SK-N-SH (cell line): Measurements from ENCODE around the gene DRAP1. TPM values are rescaled to one million over a fixed set of nuclear protein-coding genes. Genes with fewer than 3 reads are reported as not detected.

Source experiments
- CTCF ChIA-PET: fragments of 300-600, 350-600 bp; formaldehyde crosslinking; extraction: SDS; loops from one replicate; lab custom pipeline; 2021; lab: Yijun Ruan, JAX
- POLR2A ChIA-PET: fragments of 350-600 bp; sonication (Branson Sonifier 250); formaldehyde crosslinking; extraction: SDS; loops from one replicate; lab custom pipeline; 2020; ENCODE audit warnings: antibody characterized with exemption, inconsistent platforms; lab: Yijun Ruan, JAX
- DNase-seq: peaks from one replicate; pipeline ENCODE4 v3.0.0; 2012
- H2AFZ ChIP-seq: fragments of 200-600 bp; sonication (generic); 2 replicates; pipeline ENCODE4 v1.8.1; 2016; ENCODE audit warnings: antibody characterized with exemption, mild to moderate bottlenecking, low read depth
- H3F3A ChIP-seq: fragments of 200-600 bp; sonication (generic); replicated peaks from 2 replicates; pipeline ENCODE3; 2016; ENCODE audit warnings: antibody characterized with exemption, mild to moderate bottlenecking; ENCODE audit not compliant: insufficient read depth
- H3K27ac ChIP-seq, 2 experiments: fragments of 200-500 bp in 1 of 2; fragments of 200-600 bp in 1 of 2; sonication (Bioruptor generic) in 1 of 2; sonication (generic), shearing (Covaris generic) in 1 of 2; 2 replicates each; pipeline versions ENCODE4 v1.5.1 to v1.6.1; 2014 to 2016; ENCODE audit warnings: low read depth in 2 of 2, inconsistent platforms in 1 of 2, low read length in 1 of 2, mild to moderate bottlenecking in 1 of 2, mixed read lengths in 1 of 2
- H3K27me3 ChIP-seq: fragments of 200-600 bp; sonication (generic), shearing (Covaris generic); 2 replicates; pipeline ENCODE4 v1.6.1; 2016; ENCODE audit warnings: mixed run types; ENCODE audit not compliant: insufficient read depth
- H3K36me3 ChIP-seq, 2 experiments: fragments of 200-500 bp in 1 of 2; fragments of 200-600 bp in 1 of 2; sonication (Bioruptor generic) in 1 of 2; sonication (generic) in 1 of 2; replicated peaks in 1 of 2; 2 replicates each; pipeline versions ENCODE3 to v1.5.1; 2014 to 2016; ENCODE audit warnings: low read length in 1 of 2, mild to moderate bottlenecking in 1 of 2; ENCODE audit not compliant: insufficient read depth in 2 of 2, control insufficient read depth in 1 of 2
- H3K4me1 ChIP-seq, 2 experiments: fragments of 200-500 bp in 1 of 2; fragments of 200-600 bp in 1 of 2; sonication (Bioruptor generic) in 1 of 2; sonication (generic), shearing (Covaris generic) in 1 of 2; 2 replicates each; pipeline versions ENCODE4 v1.5.1 to v1.6.1; 2014 to 2016; ENCODE audit warnings: low read depth in 1 of 2, low read length in 1 of 2, mixed run types in 1 of 2; ENCODE audit not compliant: insufficient read depth in 2 of 2, control insufficient read depth in 1 of 2
- H3K4me2 ChIP-seq: fragments of 200-600 bp; sonication (generic), shearing (Covaris generic); 2 replicates; pipeline ENCODE4 v1.6.1; 2017; ENCODE audit warnings: mixed run types
- H3K4me3 ChIP-seq, 2 experiments: fragments of 200-500 bp in 1 of 2; fragments of 200-600 bp in 1 of 2; sonication (Bioruptor generic) in 1 of 2; sonication (generic), shearing (Covaris generic) in 1 of 2; 2 replicates each; pipeline versions ENCODE4 v1.5.1 to v1.8.1; 2014 to 2016; ENCODE audit warnings: low read depth in 2 of 2, inconsistent platforms in 1 of 2, low read length in 1 of 2, mild to moderate bottlenecking in 1 of 2, mixed read lengths in 1 of 2, moderate library complexity in 1 of 2
- H3K79me2 ChIP-seq: fragments of 200-600 bp; sonication (generic); 2 replicates; pipeline ENCODE4 v1.8.1; 2017; ENCODE audit warnings: mild to moderate bottlenecking; ENCODE audit not compliant: insufficient read depth
- H3K9ac ChIP-seq: fragments of 200-600 bp; sonication (generic); 2 replicates; pipeline ENCODE4 v1.6.1; 2017; ENCODE audit warnings: mixed run types
- H3K9me2 ChIP-seq: fragments of 200-600 bp; sonication (generic); 2 replicates; pipeline ENCODE4 v1.6.1; 2017; ENCODE audit warnings: mixed run types
- H3K9me3 ChIP-seq: fragments of 200-600 bp; sonication (generic); 2 replicates; pipeline ENCODE4 v1.6.1; 2017; ENCODE audit warnings: mixed run types, mild to moderate bottlenecking, moderate library complexity
- H4K20me1 ChIP-seq: fragments of 200-600 bp; sonication (generic); 2 replicates; pipeline ENCODE4 v1.6.1; 2017; ENCODE audit warnings: mild to moderate bottlenecking, mixed run types; ENCODE audit not compliant: insufficient read depth
- CTCF ChIP-seq: fragments of 200-600 bp; sonication (generic); IDR thresholded peaks from 2 replicates; pipeline ENCODE4 v1.6.1; 2017; ENCODE audit warnings: antibody characterized with exemption, mild to moderate bottlenecking, moderate library complexity
- ELF1 ChIP-seq: IDR thresholded peaks from 2 replicates; pipeline ENCODE4 v1.4.0; 2012
- EP300 ChIP-seq, 2 experiments: IDR thresholded peaks; 2 replicates each; pipeline versions ENCODE4 v1.4.0 to v1.6.1; 2012; ENCODE audit warnings: borderline replicate concordance in 1 of 2, low read depth in 1 of 2, low read length in 1 of 2
- FOSL2 ChIP-seq: IDR thresholded peaks from 2 replicates; pipeline ENCODE4 v1.4.0; 2012; ENCODE audit warnings: low read depth, mild to moderate bottlenecking, moderate library complexity, borderline replicate concordance
- FOXJ3 ChIP-seq: sonication (generic); formaldehyde crosslinking; IDR thresholded peaks from 2 replicates; pipeline ENCODE4 v1.5.1; 2020; ENCODE audit warnings: mild to moderate bottlenecking, missing genetic modification reagents
- FOXM1 ChIP-seq: IDR thresholded peaks from 2 replicates; pipeline ENCODE4 v1.4.0; 2012; ENCODE audit warnings: low read depth, mild to moderate bottlenecking
- GABPA ChIP-seq: IDR thresholded peaks from 2 replicates; pipeline ENCODE4 v1.4.0; 2012; ENCODE audit warnings: low read depth, mild to moderate bottlenecking
- GATA2 ChIP-seq: sonication (generic); formaldehyde crosslinking; IDR thresholded peaks from 2 replicates; pipeline ENCODE4 v1.5.0; 2020; ENCODE audit warnings: mild to moderate bottlenecking, missing genetic modification reagents
- MEF2A ChIP-seq: IDR thresholded peaks from 2 replicates; pipeline ENCODE4 v1.4.0; 2012; ENCODE audit warnings: low read depth, borderline replicate concordance
- NFIC ChIP-seq: IDR thresholded peaks from 2 replicates; pipeline ENCODE4 v1.4.0; 2012; ENCODE audit warnings: borderline replicate concordance
- POLR2AphosphoS5 ChIP-seq: IDR thresholded peaks from 2 replicates; pipeline ENCODE4 v1.6.1; 2012; ENCODE audit warnings: low read depth, low read length
- RAD21 ChIP-seq: IDR thresholded peaks from 2 replicates; pipeline ENCODE4 v1.6.1; 2012; ENCODE audit warnings: mild to moderate bottlenecking, low read length
- RCOR1 ChIP-seq: fragments of 150-350 bp; IDR thresholded peaks from 2 replicates; pipeline ENCODE4 v1.6.1; 2017; ENCODE audit warnings: antibody characterized with exemption, low read length
- RXRA ChIP-seq: IDR thresholded peaks from 2 replicates; pipeline ENCODE4 v1.4.0; 2012; ENCODE audit warnings: low read depth, mild to moderate bottlenecking, borderline replicate concordance
- SIN3A ChIP-seq: IDR thresholded peaks from 2 replicates; pipeline ENCODE4 v1.6.1; 2012; ENCODE audit warnings: low read depth, mild to moderate bottlenecking, low read length, moderate library complexity, borderline replicate concordance
- USF1 ChIP-seq: IDR thresholded peaks from 2 replicates; pipeline ENCODE4 v1.4.0; 2012; ENCODE audit warnings: low read depth, borderline replicate concordance
- YY1 ChIP-seq: IDR thresholded peaks from 2 replicates; pipeline ENCODE4 v1.4.0; 2012; ENCODE audit warnings: low read depth, mild to moderate bottlenecking
- WGBS: methylation state at CpG from one replicate; pipeline ENCODE4 v1.1.6; 2017; ENCODE audit warnings: low lambda C conversion rate; 5-methylcytosine and 5-hydroxymethylcytosine counted together
- polyA plus RNA-seq, 3 experiments: library from polyadenylated mRNA; depleted of rRNA; stranded (reverse); fragments of >200 nt; gene quantifications; 2 replicates each; pipeline ENCODE4 v1.2.3, GENCODE V29; 2012
- TF ChIP-seq, protein P1 (sequence below): IDR thresholded peaks from 2 replicates; pipeline ENCODE4 v1.4.0; 2012; ENCODE audit warnings: low read depth, borderline replicate concordance
- TF ChIP-seq, protein P2 (sequence below): fragments of 150-350 bp; IDR thresholded peaks from 2 replicates; pipeline ENCODE4 v1.6.1; 2016; ENCODE audit warnings: mild to moderate bottlenecking, low read depth, low read length

Gene DRAP1
- polyA plus RNA-seq, 1 of the 3 experiments (the other 2 are of a cell fraction) = 464 TPM

DNA sequence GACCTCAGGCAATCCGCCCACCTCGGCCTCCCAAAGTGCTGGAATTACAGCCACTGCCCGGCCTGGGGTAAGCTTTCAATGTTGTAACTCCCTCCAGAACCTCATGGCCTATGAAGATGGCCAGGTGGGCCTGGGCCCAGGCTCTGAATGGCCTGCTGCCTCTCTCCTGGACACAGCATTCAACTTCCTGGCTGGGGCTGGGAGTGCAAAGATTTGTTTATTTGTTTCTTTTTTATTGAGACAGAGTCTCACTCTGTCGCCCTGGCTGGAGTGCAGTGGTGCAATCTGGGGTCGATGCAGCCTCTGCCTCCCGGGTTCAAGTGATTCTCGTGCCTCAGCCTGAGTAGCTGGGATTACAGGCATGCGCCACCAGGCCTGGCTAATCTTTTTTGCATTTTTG, 25.5 kb downstream of the DRAP1 start:
- Histone ChIP-seq H3F3A (peaks cover 12% of the 10 kb centered on the region), H3K9me2 (no peaks in the 10 kb centered on the region), H3K4me3 (no peak overlapping the region), H3K27me3 (no peaks in the 10 kb centered on the region), H2AFZ (no peak overlapping the region), H4K20me1 (no peaks in the 10 kb centered on the region), H3K9ac (no peak overlapping the region), H3K9me3 (no peaks in the 10 kb centered on the region), H3K4me1 (peaks cover 0 to 12% of the 10 kb centered on the region in 2 experiments; a peak in 1 of 4 replicates), H3K27ac (no peak overlapping the region), H3K79me2 (no peaks in the 10 kb centered on the region), H3K36me3 (no peaks in the 10 kb centered on the region), H3K4me2 (no peak overlapping the region)
- whole genome bisulfite sequencing = 89% methylated on average over 8 of the region's 8 CpGs
- CTCF ChIA-PET = interaction anchor here (1.0 kb wide), 1 partner anchor 124 kb away, joined by 3 read pairs; no protein-coding TSS in a partner anchor
- DNase-seq = no peak
- POLR2A ChIA-PET = no interaction called here
- no peak for TF ChIP-seq FOXM1
- TF ChIP-seq RXRA = no peak
- TF ChIP-seq YY1 = no peak

GRCh38 chr11:65945430-65945911, 26.2 kb downstream of the DRAP1 start, which contains the start of gene TSGA10IP:
TSGA10IP (plus strand) TSS chr11:65945480; CDS start chr11:65945676, 196 bp downstream.
- peaks cover 0 to 12% of the 10 kb centered on the region in 2 experiments; a peak in 1 of 4 replicates for H3K4me1 ChIP-seq
- H3K4me2 ChIP-seq = no peak within 1 kb of the TSS
- CTCF ChIA-PET = no interaction called here
- TF ChIP-seq ELF1 (no peak), POLR2AphosphoS5 (no peak), RCOR1 (no peak), MEF2A (no peak), NFIC (no peak), FOXM1 (no peak), USF1 (no peak), GABPA (no peak), FOSL2 (no peak), CTCF (no peak), EP300 (IDR thresholded peaks at IDR 0.05; ENCODE audit: borderline replicate concordance in 1 of 2, low read depth in 1 of 2, low read length in 1 of 2) (no peak), RAD21 (no peak), SIN3A (no peak), GATA2 (CRISPR knock-in tag) (no peak), FOXJ3 (CRISPR knock-in tag) (no peak)
- TF ChIP-seq, protein P1, sequence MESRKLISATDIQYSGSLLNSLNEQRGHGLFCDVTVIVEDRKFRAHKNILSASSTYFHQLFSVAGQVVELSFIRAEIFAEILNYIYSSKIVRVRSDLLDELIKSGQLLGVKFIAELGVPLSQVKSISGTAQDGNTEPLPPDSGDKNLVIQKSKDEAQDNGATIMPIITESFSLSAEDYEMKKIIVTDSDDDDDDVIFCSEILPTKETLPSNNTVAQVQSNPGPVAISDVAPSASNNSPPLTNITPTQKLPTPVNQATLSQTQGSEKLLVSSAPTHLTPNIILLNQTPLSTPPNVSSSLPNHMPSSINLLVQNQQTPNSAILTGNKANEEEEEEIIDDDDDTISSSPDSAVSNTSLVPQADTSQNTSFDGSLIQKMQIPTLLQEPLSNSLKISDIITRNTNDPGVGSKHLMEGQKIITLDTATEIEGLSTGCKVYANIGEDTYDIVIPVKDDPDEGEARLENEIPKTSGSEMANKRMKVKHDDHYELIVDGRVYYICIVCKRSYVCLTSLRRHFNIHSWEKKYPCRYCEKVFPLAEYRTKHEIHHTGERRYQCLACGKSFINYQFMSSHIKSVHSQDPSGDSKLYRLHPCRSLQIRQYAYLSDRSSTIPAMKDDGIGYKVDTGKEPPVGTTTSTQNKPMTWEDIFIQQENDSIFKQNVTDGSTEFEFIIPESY = no peak
- TF ChIP-seq, protein P2, sequence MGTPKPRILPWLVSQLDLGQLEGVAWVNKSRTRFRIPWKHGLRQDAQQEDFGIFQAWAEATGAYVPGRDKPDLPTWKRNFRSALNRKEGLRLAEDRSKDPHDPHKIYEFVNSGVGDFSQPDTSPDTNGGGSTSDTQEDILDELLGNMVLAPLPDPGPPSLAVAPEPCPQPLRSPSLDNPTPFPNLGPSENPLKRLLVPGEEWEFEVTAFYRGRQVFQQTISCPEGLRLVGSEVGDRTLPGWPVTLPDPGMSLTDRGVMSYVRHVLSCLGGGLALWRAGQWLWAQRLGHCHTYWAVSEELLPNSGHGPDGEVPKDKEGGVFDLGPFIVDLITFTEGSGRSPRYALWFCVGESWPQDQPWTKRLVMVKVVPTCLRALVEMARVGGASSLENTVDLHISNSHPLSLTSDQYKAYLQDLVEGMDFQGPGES = no peak
- TF ChIP-seq, all 33 proteins: peak for 0
- H2AFZ ChIP-seq = no peak within 1 kb of the TSS
- 88% methylated on average over 5 of the region's 13 CpGs for WGBS
- H4K20me1 ChIP-seq = no peaks in the 10 kb centered on the region
- no peak within 1 kb of the TSS for H3K4me3 ChIP-seq
- DNase-seq = no peak
- H3K9me3 ChIP-seq = no peaks in the 10 kb centered on the region
- POLR2A ChIA-PET = no interaction called here
- H3K36me3 ChIP-seq = no peaks in the 10 kb centered on the region
- no peak within 1 kb of the TSS for H3K27ac ChIP-seq
- H3K79me2 ChIP-seq = no peaks in the 10 kb centered on the region
- no peaks in the 10 kb centered on the region for H3K9me2 ChIP-seq
- H3F3A ChIP-seq = peaks cover 12% of the 10 kb centered on the region
- no peaks in the 10 kb centered on the region for H3K27me3 ChIP-seq
- H3K9ac ChIP-seq = no peak within 1 kb of the TSS
